Sigmoid colon (tissue), 7 donors: ENCODE data around the gene CPLX3. TPM values are rescaled to one million over a fixed set of nuclear protein-coding genes. Genes with fewer than 3 reads are reported as not detected.

ENCODE experiments used
- DNase-seq: peaks from one replicate; pipeline ENCODE4 v3.0.0-alpha.2; 2019
- H3K27ac ChIP-seq, 4 donors: fragments of 200-600 bp; sonication (generic); one replicate each; pipeline ENCODE4 v1.5.1; 2016 to 2019; ENCODE audit warnings: mild to moderate bottlenecking in 1 of 4
- H3K27me3 ChIP-seq, 3 donors: fragments of 200-600 bp; sonication (generic); one replicate each; pipeline ENCODE4 v1.5.1; 2019; ENCODE audit warnings: mild to moderate bottlenecking in 1 of 3
- H3K36me3 ChIP-seq, 4 donors: fragments of 200-600 bp; sonication (generic); one replicate each; pipeline ENCODE4 v1.5.1; 2016 to 2019
- H3K4me1 ChIP-seq, 4 donors: fragments of 200-600 bp; sonication (generic); one replicate each; pipeline ENCODE4 v1.5.1; 2017 to 2019
- H3K4me3 ChIP-seq, 4 donors: fragments of 200-600 bp; sonication (generic); one replicate each; pipeline ENCODE4 v1.5.1; 2017 to 2019; ENCODE audit warnings: mild to moderate bottlenecking in 2 of 4, moderate library complexity in 1 of 4
- H3K9me3 ChIP-seq, 4 donors: fragments of 200-600 bp in 3 of 4; sonication (generic) in 3 of 4; one replicate each; pipeline versions ENCODE4 v1.5.1 to v1.6.1; 2013 to 2019
- CTCF ChIP-seq, 4 experiments: fragments of 450-650 bp in 3 of 4; fragments of 200-600 bp in 1 of 4; IDR thresholded peaks; one replicate each; pipeline ENCODE4 v1.5.1; 2016 to 2019; ENCODE audit warnings: antibody characterized with exemption in 4 of 4, mild to moderate bottlenecking in 3 of 4, moderate library complexity in 2 of 4
- EP300 ChIP-seq, 4 donors: sonication (generic); formaldehyde crosslinking; IDR thresholded peaks; one replicate each; pipeline ENCODE4 v1.6.1; 2017; ENCODE audit warnings: antibody characterized with exemption in 4 of 4
- POLR2A ChIP-seq, 2 donors: fragments of 450-650 bp; IDR thresholded peaks; one replicate each; pipeline ENCODE4 v1.6.1; 2016; ENCODE audit warnings: antibody characterized with exemption in 2 of 2, mild to moderate bottlenecking in 2 of 2, moderate library complexity in 2 of 2
- POLR2AphosphoS5 ChIP-seq, 4 donors: sonication (generic); formaldehyde crosslinking; IDR thresholded peaks; one replicate each; pipeline ENCODE4 v1.6.1; 2017; ENCODE audit warnings: antibody characterized with exemption in 4 of 4
- WGBS, 2 donors: extraction: QIAGEN DNeasy Blood & Tissue Kit; methylation state at CpG; one replicate each; pipeline ENCODE4 v1.1.7; 2013; 5-methylcytosine and 5-hydroxymethylcytosine counted together
- intact Hi-C: fragments of 100-400 bp; cut with DNase I; formaldehyde crosslinking; loops from one replicate; pipeline ENCODE4 v1.15.1; 2023
- polyA plus RNA-seq, 3 donors: library from polyadenylated mRNA; stranded (reverse); fragments of 200-250 nt; gene quantifications; one replicate each; pipeline ENCODE4 v1.2.3, GENCODE V29; 2013
- total RNA-seq, 4 donors: library from RNA; depleted of rRNA; stranded (reverse); fragments of >200 nt; gene quantifications; one replicate each; pipeline ENCODE4 v1.1.0, GENCODE V29; 2016
- donor health status: healthy with polysubstance abuse.
- donor health status: Bipolar disorder and iron deficiency.
- donor health status: healthy.

CPLX3 gene
- total and polyA plus RNA-seq, 7 donors = 0.28 to 0.41 TPM; not detected in 5

GRCh38 chr15:74867466-74868038 lies 41.1 kb downstream of the CPLX3 start:
- 14 to 43% methylated on average over 1 of the region's 1 CpG for WGBS, 2 donors
- intact Hi-C loops = no loop called here
- Histone ChIP-seq H3K36me3 (peaks cover 0 to 7% (median 0%) of the 10 kb centered on the region in 4 donors), H3K9me3 (no peaks in the 10 kb centered on the region), H3K27ac (peak overlapping the region; percentile 20 to 85 (median 30)), H3K4me1 (peaks cover 0 to 60% (median 47%) of the 10 kb centered on the region in 4 donors), H3K4me3 (no peak overlapping the region), H3K27me3 (no peaks in the 10 kb centered on the region)
- no peak for DNase-seq
- TF ChIP-seq POLR2AphosphoS5 (IDR thresholded peaks at IDR 0.05) = no peak
- no peak for TF ChIP-seq CTCF (IDR thresholded peaks at IDR 0.05)
- no peak for TF ChIP-seq EP300 (IDR thresholded peaks at IDR 0.05)
- TF ChIP-seq POLR2A (IDR thresholded peaks at IDR 0.05) = no peak

GRCh38 chr15:74868059-74868458 lies 41.6 kb downstream of the CPLX3 start:
- 11 to 27% methylated on average over 6 of the region's 6 CpGs for WGBS, 2 donors
- intact Hi-C loops = no loop called here
- peaks cover 0 to 62% (median 49%) of the 10 kb centered on the region in 4 donors for H3K4me1 ChIP-seq
- H3K4me3 ChIP-seq = no peak overlapping the region
- H3K27me3 ChIP-seq = no peaks in the 10 kb centered on the region
- H3K27ac ChIP-seq = peak overlapping the region; percentile 47 to 88 (median 67)
- no peaks in the 10 kb centered on the region for H3K9me3 ChIP-seq
- TF ChIP-seq POLR2A (IDR thresholded peaks at IDR 0.05) = no peak
- no peak for TF ChIP-seq EP300 (IDR thresholded peaks at IDR 0.05)
- peak in 1 of 4 donors; percentile 34 for TF ChIP-seq POLR2AphosphoS5 (IDR thresholded peaks at IDR 0.05)
- no peak for TF ChIP-seq CTCF (IDR thresholded peaks at IDR 0.05)
- peaks cover 0 to 7% (median 0%) of the 10 kb centered on the region in 4 donors for H3K36me3 ChIP-seq
- DNase-seq = no peak

- peaks cover 0 to 4% (median 0%) of the 10 kb centered on the region in 4 donors for H3K36me3 ChIP-seq
- intact Hi-C loops = no loop called here
- H3K27ac ChIP-seq = peak overlapping the region; percentile 37 to 88 (median 70)
- no peak for TF ChIP-seq CTCF (IDR thresholded peaks at IDR 0.05)
- no peak for TF ChIP-seq POLR2AphosphoS5 (IDR thresholded peaks at IDR 0.05)
- no peak for TF ChIP-seq POLR2A (IDR thresholded peaks at IDR 0.05)
- no peak for TF ChIP-seq EP300 (IDR thresholded peaks at IDR 0.05)
- no peaks in the 10 kb centered on the region for H3K27me3 ChIP-seq
- peaks cover 0 to 65% (median 49%) of the 10 kb centered on the region in 4 donors for H3K4me1 ChIP-seq
- no peak for DNase-seq
- H3K4me3 ChIP-seq = no peak overlapping the region
- H3K9me3 ChIP-seq = no peaks in the 10 kb centered on the region
Measured at GRCh38 chr15:74869372-74869725, 42.9 kb downstream of the CPLX3 start.

GRCh38 chr15:74869726-74870407 lies 43.4 kb downstream of the CPLX3 start:
- Histone ChIP-seq H3K36me3 (peaks cover 0 to 4% (median 0%) of the 10 kb centered on the region in 4 donors), H3K4me3 (no peak overlapping the region), H3K27ac (peak overlapping the region; percentile 37 to 88 (median 70)), H3K9me3 (no peaks in the 10 kb centered on the region), H3K27me3 (no peaks in the 10 kb centered on the region), H3K4me1 (peaks cover 0 to 65% (median 48%) of the 10 kb centered on the region in 4 donors)
- peak; percentile 88 for DNase-seq
- intact Hi-C loops = loop anchor here (5.0 kb wide), 1 partner anchor 37 kb away; the partner anchor contains the start of gene FAM219B
- 4 to 20% methylated on average over 6 of the region's 6 CpGs for WGBS, 2 donors
- peak in 3 of 4 donors; percentile 28 to 37 (median 36) for TF ChIP-seq POLR2AphosphoS5 (IDR thresholded peaks at IDR 0.05)
- peak in 1 of 2 donors; percentile 45 for TF ChIP-seq POLR2A (IDR thresholded peaks at IDR 0.05)
- no peak for TF ChIP-seq EP300 (IDR thresholded peaks at IDR 0.05)
- TF ChIP-seq CTCF (IDR thresholded peaks at IDR 0.05) = no peak
